Measurements from ENCODE around the gene ZNF579. TPM values are rescaled to one million over a fixed set of nuclear protein-coding genes. Genes with fewer than 3 reads are reported as not detected.

The ZNF579 gene
- total and polyA plus RNA-seq, 2 of the 8 experiments (the other 6 are each of a cell fraction or from before 2014, with no cell fraction given) = 10.0 to 18.9 TPM

DNA sequence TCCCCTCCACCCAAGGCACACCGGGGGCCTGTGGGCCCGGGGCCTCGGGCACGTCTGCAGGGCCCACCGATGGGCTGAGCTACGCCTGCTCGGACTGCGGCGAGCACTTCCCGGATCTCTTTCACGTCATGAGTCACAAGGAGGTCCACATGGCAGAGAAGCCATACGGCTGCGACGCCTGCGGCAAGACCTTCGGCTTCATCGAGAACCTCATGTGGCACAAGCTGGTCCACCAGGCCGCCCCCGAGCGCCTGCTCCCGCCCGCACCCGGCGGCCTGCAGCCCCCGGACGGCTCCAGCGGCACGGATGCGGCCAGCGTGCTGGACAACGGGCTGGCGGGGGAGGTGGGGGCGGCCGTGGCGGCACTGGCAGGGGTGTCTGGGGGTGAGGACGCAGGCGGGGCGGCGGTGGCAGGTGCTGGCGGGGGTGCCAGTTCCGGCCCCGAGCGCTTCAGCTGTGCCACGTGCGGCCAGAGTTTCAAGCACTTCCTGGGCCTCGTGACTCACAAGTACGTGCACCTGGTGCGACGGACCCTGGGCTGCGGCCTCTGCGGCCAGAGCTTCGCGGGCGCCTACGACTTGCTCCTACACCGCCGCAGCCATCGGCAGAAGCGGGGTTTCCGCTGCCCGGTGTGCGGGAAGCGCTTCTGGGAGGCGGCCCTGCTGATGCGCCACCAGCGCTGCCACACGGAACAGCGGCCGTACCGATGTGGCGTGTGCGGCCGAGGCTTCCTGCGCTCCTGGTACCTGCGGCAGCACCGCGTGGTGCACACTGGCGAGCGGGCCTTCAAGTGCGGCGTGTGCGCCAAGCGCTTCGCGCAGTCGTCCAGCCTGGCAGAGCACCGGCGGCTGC lies 35.1 kb upstream of the ZNF579 start (continued):
- TF ChIP-seq SIN3A (conservative IDR thresholded peaks at IDR 0.05 in 1 of 2, IDR thresholded peaks at IDR 0.05 in 1 of 2; ENCODE audit: low read depth in 1 of 2, low read length in 2 of 2) = no peak
- TF ChIP-seq SAP30 (IDR thresholded peaks at IDR 0.05; ENCODE audit: insufficient read depth, insufficient replicate concordance, low read length) = no peak
- no peak for TF ChIP-seq KDM1A (IDR thresholded peaks at IDR 0.05; ENCODE audit: borderline replicate concordance, low read length)
- no peak for TF ChIP-seq GTF2F1 (IDR thresholded peaks at IDR 0.05; ENCODE audit: borderline replicate concordance, low read depth, low read length)
- no peak for TF ChIP-seq NANOG (IDR thresholded peaks at IDR 0.05; ENCODE audit: insufficient read depth, low read depth, low read length, poor library complexity, severe bottlenecking)
- TF ChIP-seq HDAC2 (IDR thresholded peaks at IDR 0.05; ENCODE audit: borderline replicate concordance in 1 of 2, low read depth in 2 of 2, low read length in 2 of 2) = no peak
- no peak for TF ChIP-seq BCL11A (IDR thresholded peaks at IDR 0.05; ENCODE audit: low read depth in 2 of 2, low read length in 2 of 2)

All from H1 (cell line).